DND-41 (cell line): Measurements from ENCODE around the gene NEURL1.

Experiments
- ATAC-seq: fragments of 200-7000 bp; cut with Tn5 transposase; 3 replicates; pipeline ENCODE4 v1.9.1; 2021; ENCODE audit warnings: low read depth; ENCODE audit not compliant: insufficient read depth
- DNase-seq: peaks from one replicate; pipeline ENCODE4 v3.0.0-alpha.2; 2020
- H2AFZ ChIP-seq: 2 replicates; pipeline ENCODE4 v1.6.0; 2012; ENCODE audit warnings: low read depth, low read length
- H3K27ac ChIP-seq: 2 replicates; pipeline ENCODE4 v1.5.1; 2012; ENCODE audit warnings: low read length, inconsistent platforms
- H3K27me3 ChIP-seq: fragments of 200-600 bp; sonication (generic); 2 replicates; pipeline ENCODE4 v1.6.0; 2012; ENCODE audit warnings: low read length, mild to moderate bottlenecking, inconsistent platforms; ENCODE audit not compliant: insufficient read depth, poor library complexity
- H3K36me3 ChIP-seq: 2 replicates; pipeline ENCODE4 v1.5.1; 2012; ENCODE audit warnings: low read length, inconsistent platforms; ENCODE audit not compliant: insufficient read depth
- H3K4me1 ChIP-seq: 2 replicates; pipeline ENCODE4 v1.5.1; 2012; ENCODE audit warnings: mild to moderate bottlenecking, low read length; ENCODE audit not compliant: insufficient read depth
- H3K4me2 ChIP-seq: 2 replicates; pipeline ENCODE4 v1.6.0; 2012; ENCODE audit warnings: mild to moderate bottlenecking, moderate library complexity, low read length, inconsistent platforms; ENCODE audit not compliant: insufficient read depth
- H3K4me3 ChIP-seq, 2 experiments: fragments of 200-600 bp in 1 of 2; shearing (Covaris generic) in 1 of 2; 2 replicates each; pipeline ENCODE4 v1.5.1; 2012 to 2016; ENCODE audit warnings: inconsistent platforms in 2 of 2, low read length in 2 of 2, mild to moderate bottlenecking in 2 of 2, low read depth in 1 of 2, moderate library complexity in 1 of 2
- H3K79me2 ChIP-seq: 2 replicates; pipeline ENCODE4 v1.6.0; 2012; ENCODE audit warnings: low read length, inconsistent platforms; ENCODE audit not compliant: insufficient read depth
- H3K9ac ChIP-seq: 2 replicates; pipeline ENCODE4 v1.6.0; 2012; ENCODE audit warnings: low read depth, mild to moderate bottlenecking, inconsistent platforms, low read length, moderate library complexity
- H3K9me3 ChIP-seq: 2 replicates; pipeline ENCODE4 v1.5.1; 2012; ENCODE audit warnings: low read length, moderate library complexity, mild to moderate bottlenecking, inconsistent platforms; ENCODE audit not compliant: insufficient read depth, severe bottlenecking
- H4K20me1 ChIP-seq: 2 replicates; pipeline ENCODE4 v1.6.0; 2012; ENCODE audit warnings: low read length; ENCODE audit not compliant: insufficient read depth
- EZH2 ChIP-seq: IDR thresholded peaks from 3 replicates; pipeline ENCODE4 v1.6.1; 2012; ENCODE audit warnings: borderline replicate concordance, low read depth, mild to moderate bottlenecking, moderate library complexity, low read length, inconsistent platforms; ENCODE audit not compliant: severe bottlenecking
- TF ChIP-seq, protein P1 (sequence below): IDR thresholded peaks from 2 replicates; pipeline ENCODE4 v1.5.1; 2012; ENCODE audit warnings: borderline replicate concordance, low read length, moderate library complexity, mild to moderate bottlenecking; ENCODE audit not compliant: poor library complexity, severe bottlenecking; ENCODE audit errors: extremely low read depth

Gene NEURL1

DNA sequence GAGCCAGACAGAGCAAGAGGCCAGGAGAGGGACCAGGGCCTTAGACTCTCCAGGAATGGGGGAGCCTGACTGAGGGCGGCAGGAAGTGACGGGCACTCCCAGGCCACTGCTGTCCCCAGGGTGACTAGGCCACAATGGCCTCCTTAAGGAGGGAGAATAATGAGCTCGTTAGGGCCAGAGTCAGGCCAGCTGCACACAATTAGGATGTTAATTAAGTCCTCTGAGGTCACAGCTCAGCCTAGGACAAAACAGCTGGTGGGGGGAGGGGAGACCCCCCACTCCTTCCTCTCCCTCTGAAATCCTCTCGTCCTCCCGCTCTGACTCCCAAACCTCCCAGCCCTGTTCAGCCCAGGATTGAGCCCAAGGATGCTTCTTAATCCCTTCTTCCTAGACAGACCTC lies 143.0 kb downstream of the NEURL1 start:
- Histone ChIP-seq H3K79me2 (no peaks in the 10 kb centered on the region), H3K4me1 (no peaks in the 10 kb centered on the region), H4K20me1 (peaks cover 22% of the 10 kb centered on the region), H3K27ac (no peak overlapping the region), H3K27me3 (no peaks in the 10 kb centered on the region), H3K9ac (no peak overlapping the region), H3K9me3 (no peaks in the 10 kb centered on the region), H3K4me3 (no peak overlapping the region), H3K4me2 (no peak overlapping the region), H2AFZ (no peak overlapping the region), H3K36me3 (0 out of 2 replicates have a peak, but pooled peaks cover 4% of the 10 kb centered on the region)
- ATAC-seq (no peak), DNase-seq (no peak)
- TF ChIP-seq, protein P1, sequence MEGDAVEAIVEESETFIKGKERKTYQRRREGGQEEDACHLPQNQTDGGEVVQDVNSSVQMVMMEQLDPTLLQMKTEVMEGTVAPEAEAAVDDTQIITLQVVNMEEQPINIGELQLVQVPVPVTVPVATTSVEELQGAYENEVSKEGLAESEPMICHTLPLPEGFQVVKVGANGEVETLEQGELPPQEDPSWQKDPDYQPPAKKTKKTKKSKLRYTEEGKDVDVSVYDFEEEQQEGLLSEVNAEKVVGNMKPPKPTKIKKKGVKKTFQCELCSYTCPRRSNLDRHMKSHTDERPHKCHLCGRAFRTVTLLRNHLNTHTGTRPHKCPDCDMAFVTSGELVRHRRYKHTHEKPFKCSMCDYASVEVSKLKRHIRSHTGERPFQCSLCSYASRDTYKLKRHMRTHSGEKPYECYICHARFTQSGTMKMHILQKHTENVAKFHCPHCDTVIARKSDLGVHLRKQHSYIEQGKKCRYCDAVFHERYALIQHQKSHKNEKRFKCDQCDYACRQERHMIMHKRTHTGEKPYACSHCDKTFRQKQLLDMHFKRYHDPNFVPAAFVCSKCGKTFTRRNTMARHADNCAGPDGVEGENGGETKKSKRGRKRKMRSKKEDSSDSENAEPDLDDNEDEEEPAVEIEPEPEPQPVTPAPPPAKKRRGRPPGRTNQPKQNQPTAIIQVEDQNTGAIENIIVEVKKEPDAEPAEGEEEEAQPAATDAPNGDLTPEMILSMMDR: no peak
- no peak for TF ChIP-seq EZH2

GRCh38 chr10:103637011-103637410 lies 143.5 kb downstream of the NEURL1 start:
- TF ChIP-seq, protein P1: no peak
- TF ChIP-seq EZH2: no peak
- H3K4me1 ChIP-seq: no peaks in the 10 kb centered on the region
- H3K79me2 ChIP-seq: no peaks in the 10 kb centered on the region
- no peak overlapping the region for H3K27ac ChIP-seq
- ATAC-seq: no peak
- H3K27me3 ChIP-seq: no peaks in the 10 kb centered on the region
- H4K20me1 ChIP-seq: peaks cover 22% of the 10 kb centered on the region
- H2AFZ ChIP-seq: no peak overlapping the region
- DNase-seq: no peak
- H3K9ac ChIP-seq: no peak overlapping the region
- H3K9me3 ChIP-seq: no peaks in the 10 kb centered on the region
- H3K4me2 ChIP-seq: no peak overlapping the region
- 0 out of 2 replicates have a peak, but pooled peaks cover 4% of the 10 kb centered on the region for H3K36me3 ChIP-seq
- no peak overlapping the region for H3K4me3 ChIP-seq

DNA sequence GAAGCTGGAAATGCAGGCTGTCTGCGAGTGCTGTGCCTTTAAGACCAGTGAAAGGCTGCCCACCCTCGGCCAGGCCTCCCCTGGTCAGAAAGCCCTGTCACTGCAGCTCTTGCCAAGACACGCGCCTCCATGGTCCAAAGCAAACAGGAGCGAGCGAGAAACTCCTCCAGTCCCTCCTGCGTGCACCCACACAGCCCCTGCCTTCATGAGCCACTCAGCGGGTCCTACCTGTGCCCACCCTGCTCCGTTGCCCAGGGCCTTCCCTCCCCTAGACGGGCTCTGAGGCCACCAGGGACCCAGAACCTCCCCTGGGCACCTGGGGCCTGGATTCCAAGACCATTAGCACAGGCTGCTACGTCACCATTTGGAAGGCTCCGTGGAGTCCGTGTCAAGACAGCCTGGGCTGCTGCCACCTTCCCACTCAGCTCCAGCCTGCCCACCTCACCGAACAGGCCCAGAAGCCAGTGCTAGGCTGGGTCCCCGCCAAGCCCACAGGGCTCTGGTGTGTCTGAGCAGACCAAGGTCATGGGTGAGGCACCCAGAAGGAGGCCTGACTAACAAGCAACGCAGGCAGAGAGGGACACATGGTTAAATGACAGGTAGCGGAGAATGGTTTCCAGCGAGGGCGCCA lies 144.5 kb downstream of the NEURL1 start:
- TF ChIP-seq, protein P1: no peak
- no peak for TF ChIP-seq EZH2
- H3K4me3 ChIP-seq: no peak overlapping the region
- H3K4me2 ChIP-seq: no peak overlapping the region
- H3K4me1 ChIP-seq: no peaks in the 10 kb centered on the region
- H3K27ac ChIP-seq: no peak overlapping the region
- ATAC-seq: no peak
- DNase-seq: no peak
- H3K79me2 ChIP-seq: no peaks in the 10 kb centered on the region
- H3K9me3 ChIP-seq: no peaks in the 10 kb centered on the region
- no peaks in the 10 kb centered on the region for H3K27me3 ChIP-seq
- no peak overlapping the region for H3K9ac ChIP-seq
- no peaks in the 10 kb centered on the region for H3K36me3 ChIP-seq
- H4K20me1 ChIP-seq: peaks cover 22% of the 10 kb centered on the region
- no peak overlapping the region for H2AFZ ChIP-seq
